Measurements from ENCODE around the gene VPS26C.

DNA sequence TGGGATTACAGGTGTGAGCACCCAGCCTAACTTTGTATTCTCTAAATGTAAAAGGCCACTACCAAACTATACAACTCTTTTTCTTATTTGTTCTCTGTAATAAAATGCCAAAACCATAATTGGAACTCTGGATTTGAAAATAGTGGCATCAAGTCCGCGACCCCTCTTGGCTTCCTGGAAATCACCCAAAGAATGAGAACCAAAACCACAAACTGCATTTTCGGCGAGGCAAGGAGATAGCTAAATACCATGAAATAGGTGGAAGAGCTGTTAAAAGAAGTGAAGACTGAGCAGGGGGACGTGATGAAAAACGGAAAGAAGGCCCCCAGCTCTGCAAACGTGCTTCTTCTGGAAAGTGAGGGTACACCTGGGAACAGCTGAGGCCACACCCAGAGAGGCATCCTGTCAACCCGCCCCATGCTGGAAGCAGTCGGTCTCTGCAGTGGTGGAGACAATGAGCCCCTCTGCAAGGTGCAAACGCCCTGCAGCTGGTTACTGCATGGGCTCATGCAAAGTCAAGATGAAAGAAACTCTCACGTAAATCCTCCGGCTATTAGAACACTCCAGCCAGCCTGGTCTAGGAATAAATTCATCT, 22.5 kb downstream of the VPS26C start:
- TF ChIP-seq SUZ12 (IDR thresholded peaks at IDR 0.05; ENCODE audit: extremely low read depth, insufficient read depth, insufficient read length) (no peak), ZNF274 (IDR thresholded peaks at IDR 0.05; ENCODE audit: low read depth, low read length) (no peak), YY1 (IDR thresholded peaks at IDR 0.05; ENCODE audit: insufficient read depth, insufficient read length) (no peak)

Measured in NT2/D1 (cell line).